CD14-positive monocyte (primary cell): Measurements from ENCODE around the gene MEF2D. TPM values are rescaled to one million over a fixed set of nuclear protein-coding genes. Genes with fewer than 3 reads are reported as not detected.

Source experiments
- DNase-seq, 3 donors: peaks; one replicate each; pipeline ENCODE4 v3.0.0-alpha.2; 2011 to 2022
- H2AFZ ChIP-seq: 2 replicates; pipeline ENCODE4 v1.6.0; 2012; ENCODE audit warnings: mild to moderate bottlenecking, low read depth, low read length, inconsistent platforms; ENCODE audit not compliant: insufficient read depth, poor library complexity, severe bottlenecking
- H3K27ac ChIP-seq, 2 donors: 1 replicate in 1 of 2; 2 replicates in 1 of 2; pipeline ENCODE4 v1.5.1; 2012 to 2013; ENCODE audit warnings: low read length in 2 of 2, control low read depth in 1 of 2, inconsistent platforms in 1 of 2, low read depth in 1 of 2, mild to moderate bottlenecking in 1 of 2
- H3K27me3 ChIP-seq, 2 donors: one replicate each; pipeline versions ENCODE4 v1.6.0 to v1.6.1; 2011 to 2013; ENCODE audit warnings: low read length in 2 of 2; ENCODE audit not compliant: control insufficient read depth in 2 of 2, insufficient read depth in 2 of 2
- H3K36me3 ChIP-seq, 2 donors: replicated peaks in 1 of 2; 1 replicate in 1 of 2; 2 replicates in 1 of 2; pipeline versions ENCODE4 v1.5.1 to v1.6.1; 2012 to 2013; ENCODE audit warnings: low read length in 2 of 2, control low read depth in 1 of 2, inconsistent platforms in 1 of 2, mild to moderate bottlenecking in 1 of 2; ENCODE audit not compliant: insufficient read depth in 2 of 2, control insufficient read depth in 1 of 2
- H3K4me1 ChIP-seq, 2 donors: 1 replicate in 1 of 2; 2 replicates in 1 of 2; pipeline versions ENCODE4 v1.5.1 to v1.6.1; 2012 to 2013; ENCODE audit warnings: low read length in 2 of 2, control low read depth in 1 of 2, inconsistent platforms in 1 of 2, mild to moderate bottlenecking in 1 of 2, moderate library complexity in 1 of 2; ENCODE audit not compliant: insufficient read depth in 2 of 2, control insufficient read depth in 1 of 2
- H3K4me2 ChIP-seq: replicated peaks from 2 replicates; pipeline ENCODE3; 2012; ENCODE audit warnings: low read length, moderate library complexity, mild to moderate bottlenecking; ENCODE audit not compliant: poor library complexity, severe bottlenecking; ENCODE audit errors: extremely low read depth
- H3K4me3 ChIP-seq, 3 experiments: fragments of 200-600 bp in 1 of 3; sonication (generic) in 1 of 3; replicated peaks in 1 of 3; 1 replicate in 2 of 3; 2 replicates in 1 of 3; pipeline ENCODE4 v1.5.1; 2011 to 2013; ENCODE audit warnings: low read length in 3 of 3, mild to moderate bottlenecking in 3 of 3, control low read depth in 2 of 3, low read depth in 2 of 3, inconsistent platforms in 1 of 3, moderate library complexity in 1 of 3
- H3K79me2 ChIP-seq: 2 replicates; pipeline ENCODE4 v1.6.0; 2012; ENCODE audit warnings: mild to moderate bottlenecking, control low read depth, inconsistent platforms, low read length, moderate library complexity; ENCODE audit not compliant: insufficient read depth
- H3K9ac ChIP-seq: 2 replicates; pipeline ENCODE4 v1.6.0; 2017; ENCODE audit warnings: low read length, mild to moderate bottlenecking; ENCODE audit not compliant: insufficient read depth, poor library complexity, severe bottlenecking
- H3K9me3 ChIP-seq, 2 donors: replicated peaks in 1 of 2; 1 replicate in 1 of 2; 2 replicates in 1 of 2; pipeline versions ENCODE4 v1.5.1 to v1.6.1; 2012 to 2013; ENCODE audit warnings: low read length in 2 of 2, control low read depth in 1 of 2; ENCODE audit not compliant: control insufficient read depth in 1 of 2, insufficient read depth in 1 of 2
- H4K20me1 ChIP-seq: 2 replicates; pipeline ENCODE4 v1.6.0; 2012; ENCODE audit warnings: mild to moderate bottlenecking, low read length, control low read depth, moderate library complexity; ENCODE audit not compliant: insufficient read depth
- H3K27ac Mint-ChIP-seq, 7 donors: one replicate each; pipeline ENCODE4 v1.8.0; 2020; ENCODE audit warnings: mild to moderate bottlenecking in 7 of 7, mixed read lengths in 7 of 7, moderate library complexity in 6 of 7, inconsistent platforms in 2 of 7
- H3K27me3 Mint-ChIP-seq, 3 donors: one replicate each; pipeline ENCODE4 v1.8.0; 2021 to 2022; ENCODE audit warnings: low read depth in 3 of 3, mild to moderate bottlenecking in 3 of 3, mixed read lengths in 3 of 3, moderate library complexity in 3 of 3, inconsistent platforms in 1 of 3
- H3K36me3 Mint-ChIP-seq, 2 donors: one replicate each; pipeline ENCODE4 v1.8.0; 2020; ENCODE audit warnings: mixed read lengths in 2 of 2, inconsistent platforms in 1 of 2, mild to moderate bottlenecking in 1 of 2
- H3K4me1 Mint-ChIP-seq: one replicate; pipeline ENCODE4 v1.8.0; 2020; ENCODE audit warnings: mild to moderate bottlenecking, mixed read lengths
- H3K4me3 Mint-ChIP-seq, 2 donors: one replicate each; pipeline ENCODE4 v1.8.0; 2020; ENCODE audit warnings: mild to moderate bottlenecking in 2 of 2, mixed read lengths in 2 of 2, moderate library complexity in 1 of 2
- H3K9me3 Mint-ChIP-seq, 7 donors: one replicate each; pipeline ENCODE4 v1.8.0; 2020 to 2022; ENCODE audit warnings: mixed read lengths in 7 of 7, mild to moderate bottlenecking in 6 of 7, moderate library complexity in 6 of 7, inconsistent platforms in 2 of 7
- CTCF ChIP-seq: fragments of 200-600 bp; IDR thresholded peaks from one replicate; pipeline ENCODE4 v1.8.0; 2022; ENCODE audit warnings: antibody characterized with exemption, mild to moderate bottlenecking
- whole genome bisulfite sequencing: methylation state at CpG from one replicate; pipeline ENCODE4 v1.1.5; 2013; ENCODE audit warnings: missing lambda C conversion rate; ENCODE audit not compliant: insufficient coverage; 5-methylcytosine and 5-hydroxymethylcytosine counted together
- intact Hi-C, 2 donors: fragments of 100-400 bp; cut with micrococcal nuclease; formaldehyde crosslinking; loops; one replicate each; pipeline versions ENCODE4 v1.15.0 to v1.15.1; 2023
- polyA plus RNA-seq, 3 donors: library from polyadenylated mRNA; depleted of rRNA in 1 of 3; unstranded in 2 of 3; stranded (reverse) in 1 of 3; fragments of 300-500 nt in 2 of 3; fragments of >200 nt in 1 of 3; fragmentation: Illumina TruSeq in 2 of 3; gene quantifications; 1 replicate in 2 of 3; 2 replicates in 1 of 3; pipeline ENCODE4 v1.2.3, GENCODE V29; 2012 to 2021
- small RNA-seq: library from RNA; depleted of rRNA; stranded (forward); fragments of <200 nt; gene quantifications from one replicate; pipeline ENCODE3, GENCODE V24; 2012; ENCODE audit warnings: low read depth; ENCODE audit not compliant: insufficient read length

The MEF2D gene
- polyA plus RNA-seq, 3 donors = 4.5 to 66.4 (median 8.0) TPM

- intact Hi-C loops = no loop called here
- Mint-ChIP-seq H3K27me3 (peaks cover 79 to 92% (median 85%) of the 10 kb centered on the region in 3 donors), H3K27ac (no peak overlapping the region), H3K4me1 (peaks cover 25% of the 10 kb centered on the region), H3K9me3 (peaks cover 0 to 32% (median 9%) of the 10 kb centered on the region in 7 donors), H3K4me3 (peak overlapping the region in 1 of 2 donors; percentile 68), H3K36me3 (peaks cover 5 to 9% of the 10 kb centered on the region in 2 donors)
- Histone ChIP-seq H3K79me2 (no peaks in the 10 kb centered on the region), H2AFZ (no peak overlapping the region), H3K27ac (no peak overlapping the region), H4K20me1 (no peaks in the 10 kb centered on the region), H3K9ac (no peak overlapping the region), H3K4me3 (no peak overlapping the region), H3K9me3 (no peaks in the 10 kb centered on the region), H3K36me3 (no peaks in the 10 kb centered on the region), H3K4me2 (no peak overlapping the region), H3K4me1 (peaks cover 23 to 25% of the 10 kb centered on the region in 2 donors), H3K27me3 (peaks cover 49 to 100% of the 10 kb centered on the region in 2 donors)
- TF ChIP-seq CTCF = no peak
- no peak for DNase-seq
- WGBS = no CpG with 5 or more reads among the region's 1 CpG
Observed at GRCh38 chr1:156416993-156417392, 83.6 kb downstream of the MEF2D start.

GRCh38 chr1:156414461-156415064 lies 86.0 kb downstream of the MEF2D start:
- Histone ChIP-seq H3K9ac (no peak overlapping the region), H3K9me3 (no peaks in the 10 kb centered on the region), H3K36me3 (no peaks in the 10 kb centered on the region), H3K4me2 (no peak overlapping the region), H3K4me3 (no peak overlapping the region), H3K27me3 (peaks cover 40 to 87% of the 10 kb centered on the region in 2 donors), H3K4me1 (peaks cover 0 to under 1% of the 10 kb centered on the region in 2 donors), H3K79me2 (no peaks in the 10 kb centered on the region), H3K27ac (no peak overlapping the region), H2AFZ (no peak overlapping the region), H4K20me1 (no peaks in the 10 kb centered on the region)
- Mint-ChIP-seq H3K4me3 (peak overlapping the region in 1 of 2 donors; percentile 74), H3K4me1 (peaks cover 3% of the 10 kb centered on the region), H3K36me3 (peaks cover 3% of the 10 kb centered on the region in 2 donors), H3K9me3 (peaks cover 0 to 12% (median 2%) of the 10 kb centered on the region in 7 donors), H3K27me3 (peaks cover 79 to 92% (median 82%) of the 10 kb centered on the region in 3 donors), H3K27ac (peak overlapping the region in 1 of 7 donors; percentile 11)
- DNase-seq = no peak
- TF ChIP-seq CTCF = no peak
- 63% methylated on average over 1 of the region's 8 CpGs for WGBS
- intact Hi-C loops = no loop called here

Small RNAs within 50 kb of the gene (small RNA-seq; reads per million reads assigned to genes)
- gene MIR9-1 (not detected), gene RF00019 (not detected)

Other genes starting within 250 kb of the MEF2D start
- 10 to 100 TPM in 1 of 3 donors, 1 to 10 TPM in 2; 4.4 to 72.4 (median 7.0) TPM for gene SMG5, start 217.9 kb downstream of the MEF2D start, polyA plus RNA-seq
- gene TMEM79, start 216.4 kb downstream of the MEF2D start, polyA plus RNA-seq = 10 to 100 TPM in 1 of 3 donors, 1 to 10 TPM in 2; 1.2 to 12.0 (median 1.4) TPM
- 10 to 100 TPM; 24.3 to 59.6 (median 34.7) TPM for gene GLMP, start 205.1 kb downstream of the MEF2D start, polyA plus RNA-seq
- not detected for gene VHLL, start 201.5 kb downstream of the MEF2D start, polyA plus RNA-seq
- gene CCT3, start 162.5 kb downstream of the MEF2D start, polyA plus RNA-seq = 10 to 100 TPM; 65.3 to 97.3 (median 94.8) TPM
- gene TSACC, start 162.2 kb downstream of the MEF2D start, polyA plus RNA-seq = under 1 TPM in 1 of 3 donors, not detected in 2; 0.67 TPM
- gene RHBG, start 131.6 kb downstream of the MEF2D start, polyA plus RNA-seq = under 1 TPM in 1 of 3 donors, not detected in 2; 0.08 TPM
- gene IQGAP3, start 71.8 kb upstream of the MEF2D start, polyA plus RNA-seq = under 1 TPM in 2 of 3 donors, not detected in 1; 0.03 to 0.24 TPM
- under 1 TPM in 2 of 3 donors, not detected in 1; 0.14 to 0.31 TPM for gene TTC24, start 78.9 kb upstream of the MEF2D start, polyA plus RNA-seq
- 10 to 100 TPM; 23.7 to 81.7 (median 54.9) TPM for gene NAXE, start 91.0 kb upstream of the MEF2D start, polyA plus RNA-seq
- gene GPATCH4, start 100.7 kb upstream of the MEF2D start, polyA plus RNA-seq = 1 to 10 TPM; 2.6 to 5.3 (median 4.9) TPM
- not detected for gene HAPLN2, start 118.6 kb upstream of the MEF2D start, polyA plus RNA-seq
- gene BCAN, start 141.3 kb upstream of the MEF2D start, polyA plus RNA-seq = not detected
- gene NES, start 176.6 kb upstream of the MEF2D start, polyA plus RNA-seq = not detected
- 1 to 10 TPM in 1 of 3 donors, under 1 TPM in 1, not detected in 1; 0.23 to 1.8 TPM for gene CRABP2, start 204.8 kb upstream of the MEF2D start, polyA plus RNA-seq
- gene METTL25B, start 227.7 kb upstream of the MEF2D start, polyA plus RNA-seq = 10 to 100 TPM in 1 of 3 donors, 1 to 10 TPM in 2; 4.6 to 49.3 (median 4.8) TPM
- 10 to 100 TPM; 17.2 to 23.5 (median 18.1) TPM for gene ISG20L2, start 228.0 kb upstream of the MEF2D start, polyA plus RNA-seq
- gene MRPL24, start 240.3 kb upstream of the MEF2D start, polyA plus RNA-seq = 10 to 100 TPM; 28.7 to 47.0 (median 38.4) TPM